OCI-LY7 (cell line): ENCODE results near the gene KRTAP5-8. TPM values are rescaled to one million over a fixed set of nuclear protein-coding genes. Genes with fewer than 3 reads are reported as not detected.
"Not testable (repeated sequence)": the region's sequence is repeated elsewhere in the genome, so short reads cannot be mapped to it uniquely, and the experiment has no call there.

Experiments
- BruUV-seq: library from RNA; stranded (reverse); fragments of 400-500 nt; replicated peaks from 2 replicates; lab custom pipeline; 2021; lab: Mats Ljungman, UMichigan
- CTCF ChIA-PET: fragments of 300-600 bp; sonication (Branson Sonifier 250); formaldehyde crosslinking; loops from one replicate; lab custom pipeline; 2022; ENCODE audit warnings: antibody characterized with exemption; ENCODE audit not compliant: unreplicated experiment; lab: Charles Lee
- POLR2A ChIA-PET: fragments of 300-600 bp; sonication (Branson Sonifier 250); formaldehyde crosslinking; loops from one replicate; lab custom pipeline; 2022; ENCODE audit warnings: antibody characterized with exemption; lab: Charles Lee
- DNase-seq: peaks from one replicate; pipeline ENCODE4 v3.0.0-alpha.2; 2015; ENCODE audit warnings: low spot score
- H2AFZ ChIP-seq: fragments of 200-600 bp; sonication (generic), shearing (Covaris generic); 2 replicates; pipeline ENCODE4 v1.6.1; 2014; ENCODE audit warnings: mild to moderate bottlenecking, antibody characterized with exemption, low read length, moderate library complexity
- H3K27ac ChIP-seq: fragments of 200-600 bp; sonication (generic); 2 replicates; pipeline ENCODE4 v1.5.1; 2014; ENCODE audit warnings: mixed run types, low read depth, mild to moderate bottlenecking, moderate library complexity, low read length, inconsistent platforms; ENCODE audit not compliant: poor library complexity, severe bottlenecking
- H3K36me3 ChIP-seq: fragments of 200-600 bp; sonication (generic); 2 replicates; pipeline ENCODE4 v1.6.1; 2014; ENCODE audit warnings: mild to moderate bottlenecking, antibody characterized with exemption, low read length, moderate library complexity, mixed read lengths; ENCODE audit not compliant: insufficient read depth
- H3K4me1 ChIP-seq: fragments of 200-600 bp; sonication (generic); 2 replicates; pipeline ENCODE4 v1.5.1; 2014; ENCODE audit warnings: mild to moderate bottlenecking, low read length; ENCODE audit not compliant: insufficient read depth, poor library complexity, severe bottlenecking
- H3K4me2 ChIP-seq: fragments of 200-600 bp; sonication (generic); 2 replicates; pipeline ENCODE4 v1.6.1; 2014; ENCODE audit warnings: mild to moderate bottlenecking, low read length
- H3K4me3 ChIP-seq: fragments of 200-600 bp; sonication (generic); 2 replicates; pipeline ENCODE4 v1.5.1; 2014; ENCODE audit warnings: mild to moderate bottlenecking, low read depth, low read length; ENCODE audit not compliant: poor library complexity, severe bottlenecking
- H3K79me2 ChIP-seq: fragments of 200-600 bp; sonication (generic); 2 replicates; pipeline ENCODE4 v1.6.1; 2016; ENCODE audit warnings: low read depth, mild to moderate bottlenecking, low read length, moderate library complexity, mixed read lengths; ENCODE audit not compliant: insufficient read depth
- H3K9me2 ChIP-seq: fragments of 200-600 bp; sonication (generic); 2 replicates; pipeline ENCODE4 v1.6.1; 2016; ENCODE audit warnings: mild to moderate bottlenecking, low read length, mixed read lengths; ENCODE audit not compliant: insufficient read depth
- H3K9me3 ChIP-seq: fragments of 200-600 bp; sonication (generic); 2 replicates; pipeline ENCODE4 v1.6.1; 2014; ENCODE audit warnings: mild to moderate bottlenecking, mixed run types, low read length, mixed read lengths
- H4K20me1 ChIP-seq: fragments of 200-600 bp; sonication (generic); 2 replicates; pipeline ENCODE4 v1.6.1; 2014; ENCODE audit warnings: mild to moderate bottlenecking, antibody characterized with exemption, low read length, moderate library complexity, mixed read lengths; ENCODE audit not compliant: insufficient read depth
- CTCF ChIP-seq: fragments of 200-600 bp; sonication (generic); conservative IDR thresholded peaks from 2 replicates; pipeline ENCODE4 v1.5.1; 2014; ENCODE audit warnings: mild to moderate bottlenecking, antibody characterized with exemption, low read length, moderate library complexity, mixed read lengths
- EZH2phosphoT487 ChIP-seq: fragments of 200-600 bp; sonication (generic); IDR thresholded peaks from 2 replicates; pipeline ENCODE4 v1.6.1; 2018; ENCODE audit warnings: low read depth, borderline replicate concordance, mild to moderate bottlenecking, mixed run types, antibody characterized with exemption, low read length, moderate library complexity, mixed read lengths
- intact Hi-C: fragments of 100-400 bp; cut with micrococcal nuclease; formaldehyde crosslinking; loops from one replicate; pipeline ENCODE4 v1.10.0; 2022; ENCODE audit not compliant: unreplicated experiment
- total RNA-seq, 2 experiments: library from RNA; depleted of rRNA in 1 of 2; stranded (reverse); fragments of >200 nt in 1 of 2; shearing (Covaris generic) in 1 of 2; gene quantifications; 2 replicates each; pipeline ENCODE4 v1.2.3, GENCODE V29; 2014 to 2022

KRTAP5-8 gene
- total RNA-seq, 2 experiments from 2014 or later, result not detected

GRCh38 chr11:71527576-71528210 lies 10.1 kb upstream of the KRTAP5-8 start:
- Histone ChIP-seq H3K4me3 (no peak overlapping the region), H3K9me2 (no peaks in the 10 kb centered on the region), H3K4me1 (no peaks in the 10 kb centered on the region), H3K79me2 (no peaks in the 10 kb centered on the region), H4K20me1 (no peaks in the 10 kb centered on the region), H3K36me3 (no peaks in the 10 kb centered on the region), H3K9me3 (no peaks in the 10 kb centered on the region), H2AFZ (no peak overlapping the region), H3K27ac (no peak overlapping the region), H3K4me2 (no peak overlapping the region)
- intact Hi-C loops, result no loop called here
- BruUV-seq, result no TSS peak
- TF ChIP-seq EZH2phosphoT487, result no peak
- no peak for TF ChIP-seq CTCF
- no peak for DNase-seq
- CTCF ChIA-PET, result no interaction called here
- POLR2A ChIA-PET, result no interaction called here

- ChIA-PET POLR2A (no interaction called here), CTCF (no interaction called here)
- no peaks in the 10 kb centered on the region for H3K9me3 ChIP-seq
- no peak overlapping the region for H2AFZ ChIP-seq
- no peaks in the 10 kb centered on the region for H4K20me1 ChIP-seq
- H3K4me1 ChIP-seq, result no peaks in the 10 kb centered on the region
- H3K4me2 ChIP-seq, result no peak overlapping the region
- no TSS peak for BruUV-seq
- no peak for TF ChIP-seq CTCF
- no peak for TF ChIP-seq EZH2phosphoT487
- H3K27ac ChIP-seq, result no peak overlapping the region
- DNase-seq, result no peak
- no peak overlapping the region for H3K4me3 ChIP-seq
- H3K36me3 ChIP-seq, result no peaks in the 10 kb centered on the region
- no peaks in the 10 kb centered on the region for H3K9me2 ChIP-seq
- H3K79me2 ChIP-seq, result no peaks in the 10 kb centered on the region
- intact Hi-C loops, result no loop called here
These were observed 7.2 kb upstream of the KRTAP5-8 start for GRCh38 chr11:71530602-71531001.

- Histone ChIP-seq H3K4me3 (no peak overlapping the region), H3K27ac (no peak overlapping the region), H3K4me2 (no peak overlapping the region), H3K4me1 (no peaks in the 10 kb centered on the region), H4K20me1 (no peaks in the 10 kb centered on the region), H3K9me2 (no peaks in the 10 kb centered on the region), H3K9me3 (no peaks in the 10 kb centered on the region), H3K36me3 (no peaks in the 10 kb centered on the region), H2AFZ (no peak overlapping the region), H3K79me2 (no peaks in the 10 kb centered on the region)
- DNase-seq, result no peak
- no peak for TF ChIP-seq CTCF
- no peak for TF ChIP-seq EZH2phosphoT487
- no TSS peak for BruUV-seq
- intact Hi-C loops, result no loop called here
- POLR2A ChIA-PET, result interaction anchor here (1.3 kb wide), 1 partner anchor 10 kb away, joined by 6 read pairs; no protein-coding TSS in a partner anchor
- CTCF ChIA-PET, result no interaction called here
These were observed 5.7 kb upstream of the KRTAP5-8 start for GRCh38 chr11:71532036-71532610.

GRCh38 chr11:71534711-71535608 lies 2.9 kb upstream of the KRTAP5-8 start:
- H3K4me2 ChIP-seq, CTCF ChIA-PET, POLR2A ChIA-PET: not testable (repeated sequence)

More at GRCh38 chr11:71534711-71535608, 2.9 kb upstream of the KRTAP5-8 start:
- H3K4me1 ChIP-seq, DNase-seq, H3K27ac ChIP-seq, H3K79me2 ChIP-seq, H3K9me3 ChIP-seq, H3K36me3 ChIP-seq, H3K4me3 ChIP-seq, BruUV-seq, H2AFZ ChIP-seq, intact Hi-C loops, H4K20me1 ChIP-seq, H3K9me2 ChIP-seq: not testable (repeated sequence)
